Measurements from ENCODE around the gene MTHFD2.
"Not testable (repeated sequence)": the region's sequence is repeated elsewhere in the genome, so short reads cannot be mapped to it uniquely, and the experiment has no call there.

The MTHFD2 gene

DNA sequence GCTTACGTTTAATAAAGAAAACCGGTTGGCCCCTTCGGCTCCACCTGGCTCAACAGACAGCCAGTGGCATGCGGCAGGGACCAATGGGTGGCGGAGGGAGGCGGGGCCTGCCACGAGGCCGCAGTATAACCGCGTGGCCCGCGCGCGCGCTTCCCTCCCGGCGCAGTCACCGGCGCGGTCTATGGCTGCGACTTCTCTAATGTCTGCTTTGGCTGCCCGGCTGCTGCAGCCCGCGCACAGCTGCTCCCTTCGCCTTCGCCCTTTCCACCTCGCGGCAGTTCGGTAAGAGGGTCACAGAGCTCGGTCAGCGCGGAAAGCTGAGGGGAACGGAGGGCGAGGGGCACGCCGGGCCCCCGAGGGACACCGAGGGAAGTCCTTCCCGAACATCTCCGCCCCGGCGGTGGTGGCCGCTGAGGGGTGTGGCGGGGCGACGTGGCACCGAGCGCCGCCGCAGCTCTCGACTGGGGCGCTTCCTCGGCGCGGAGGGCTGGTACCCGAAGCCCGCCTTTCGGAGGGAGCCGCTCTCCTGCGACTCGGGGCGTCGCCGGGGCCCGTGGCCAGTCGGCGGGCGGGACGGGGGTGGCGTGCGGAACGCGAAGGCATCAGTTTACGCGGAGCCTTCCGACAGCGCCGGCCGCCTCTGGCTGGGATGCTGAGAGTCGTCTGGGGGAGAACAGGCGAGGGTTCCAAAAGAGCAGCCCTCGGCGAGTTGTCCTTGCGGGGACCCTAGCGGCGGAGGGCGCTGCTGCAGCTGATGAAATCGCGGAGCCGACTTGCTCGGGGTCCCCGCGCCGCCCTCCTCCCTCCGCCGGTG lies at the start of gene MTHFD2:
Gene MTHFD2, plus strand, starts transcription at position 155 of the 814 bp plus-strand sequence. Its CDS starts 27 bp downstream, at position 182.
- DNase-seq (ENCODE audit: low read depth) = peak; percentile 85

DNA sequence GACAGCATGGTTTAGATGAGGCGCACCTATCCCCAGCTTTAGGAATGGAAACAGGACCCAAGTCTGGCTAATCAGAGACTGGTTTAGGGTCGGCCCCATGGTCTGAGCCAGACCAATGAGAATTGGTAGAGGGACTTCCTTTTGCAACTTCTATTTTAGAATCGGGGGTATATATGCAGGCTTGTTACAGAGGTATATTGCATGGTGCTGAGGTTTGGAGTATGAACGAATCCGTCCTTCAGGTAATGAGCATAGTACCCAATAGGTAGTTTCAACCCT lies 49.2 kb upstream of the MTHFD2 start:
- no peak for DNase-seq (ENCODE audit: low read depth)

DNA sequence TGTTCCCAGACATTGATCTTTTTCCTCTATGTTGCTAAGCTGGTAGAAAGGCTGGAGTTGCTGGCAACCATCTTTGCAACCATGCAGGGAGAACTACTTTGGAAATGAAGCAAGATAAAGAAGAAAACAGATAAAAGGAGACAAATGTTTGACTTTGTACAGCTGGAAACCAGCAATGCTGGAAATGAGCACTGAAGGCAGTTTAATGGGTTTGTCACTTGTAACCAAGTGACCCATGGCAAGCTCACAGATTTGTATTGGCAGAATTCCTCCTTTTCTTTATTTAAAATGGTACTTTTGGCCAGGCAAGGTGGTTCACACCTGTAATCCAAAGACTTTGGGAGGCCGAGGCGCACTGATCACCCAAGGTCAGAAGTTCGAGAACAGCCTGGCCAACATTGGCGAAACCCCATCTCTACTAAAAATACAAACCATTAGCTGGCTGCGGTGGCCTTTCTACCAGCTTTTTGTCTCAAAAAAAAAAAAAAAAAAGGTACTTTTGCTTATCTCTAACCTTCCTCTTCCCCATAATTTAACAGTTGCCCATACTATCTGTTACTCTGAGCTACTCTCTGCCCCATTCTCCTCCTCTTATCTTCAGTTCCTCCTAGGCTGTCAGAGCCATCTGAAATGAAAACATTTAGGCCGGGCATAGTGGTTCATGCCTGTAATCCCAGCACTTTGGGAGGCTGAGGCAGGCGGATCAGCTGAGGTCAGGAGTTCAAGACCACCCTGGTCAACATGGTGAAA lies 48.7 kb upstream of the MTHFD2 start:
- no peak for DNase-seq (ENCODE audit: low read depth)

DNA sequence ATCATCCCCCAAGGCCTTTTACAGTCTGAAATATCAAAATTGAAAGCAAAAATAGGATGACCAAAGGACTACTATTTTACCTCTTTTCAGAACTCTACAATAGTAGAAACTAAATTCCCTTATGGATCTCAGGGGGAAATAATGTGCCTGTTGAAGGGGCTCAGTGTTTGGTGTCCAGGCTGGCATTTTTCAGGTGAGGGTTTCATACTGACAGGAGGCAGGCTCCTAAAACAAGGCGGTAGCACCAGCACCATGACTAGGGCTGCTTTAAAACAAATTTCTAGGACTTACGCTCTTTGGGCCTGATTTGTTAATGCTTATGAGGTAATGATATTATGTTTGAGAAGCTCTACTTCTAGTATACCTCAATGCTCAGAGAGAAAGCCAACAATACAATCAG lies 45.5 kb upstream of the MTHFD2 start:
- no peak for DNase-seq (ENCODE audit: low read depth)

DNA sequence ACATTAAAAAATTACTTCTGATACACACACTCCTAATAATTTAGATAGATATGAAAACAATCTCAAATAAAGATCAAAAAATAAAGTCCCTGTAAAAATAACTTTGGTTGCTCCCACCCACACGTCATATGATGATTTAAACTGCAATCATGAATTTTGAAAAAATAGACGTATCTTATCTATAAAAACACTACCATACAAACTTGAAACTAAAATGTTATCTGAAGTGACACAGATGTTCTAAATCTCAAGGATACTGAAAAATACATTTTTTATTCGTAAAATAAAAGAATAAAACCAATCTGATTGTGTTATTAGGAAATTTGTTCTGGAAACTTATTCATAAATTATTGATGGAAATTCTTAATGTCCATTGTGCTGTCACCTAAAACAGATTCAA lies 42.6 kb upstream of the MTHFD2 start:
- DNase-seq (ENCODE audit: low read depth) = no peak

DNA sequence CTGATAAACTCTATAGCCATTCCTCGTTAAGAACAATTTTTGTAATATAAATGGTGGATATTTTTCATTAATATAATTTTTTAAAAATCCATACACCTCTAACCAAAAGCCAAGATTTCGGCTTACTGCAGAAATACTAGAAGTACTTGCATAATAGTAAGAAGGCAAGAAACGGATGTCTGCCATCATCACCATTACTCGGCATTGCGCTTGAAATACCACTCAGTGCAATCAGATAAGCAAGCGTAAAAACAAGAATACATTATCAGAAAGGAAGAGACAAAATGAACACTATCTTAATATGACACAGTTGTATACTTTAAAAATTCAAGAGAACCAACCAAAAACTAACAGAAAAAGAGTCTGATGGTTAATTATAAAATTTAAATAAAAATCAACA lies 35.5 kb upstream of the MTHFD2 start:
- DNase-seq (ENCODE audit: low read depth) = no peak

DNA sequence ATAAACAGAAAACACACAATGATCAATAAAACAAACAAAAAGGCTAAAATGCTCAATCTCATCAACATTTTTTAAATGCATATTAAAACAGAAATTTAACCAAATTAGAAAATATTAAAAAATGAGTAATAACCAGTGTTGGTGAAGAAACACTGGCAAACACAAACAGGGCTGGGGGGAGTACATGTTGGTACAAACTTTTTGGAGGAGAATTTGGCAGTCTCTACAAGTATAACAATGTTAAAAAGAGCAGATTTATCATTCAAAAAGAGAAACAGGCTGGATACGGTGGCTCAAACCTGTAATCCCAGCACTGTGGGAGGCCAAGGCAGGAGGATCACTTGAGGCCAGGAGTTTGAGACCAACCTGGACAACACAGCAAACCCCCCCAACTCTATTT lies 33.7 kb upstream of the MTHFD2 start:
- no peak for DNase-seq (ENCODE audit: low read depth)

DNA sequence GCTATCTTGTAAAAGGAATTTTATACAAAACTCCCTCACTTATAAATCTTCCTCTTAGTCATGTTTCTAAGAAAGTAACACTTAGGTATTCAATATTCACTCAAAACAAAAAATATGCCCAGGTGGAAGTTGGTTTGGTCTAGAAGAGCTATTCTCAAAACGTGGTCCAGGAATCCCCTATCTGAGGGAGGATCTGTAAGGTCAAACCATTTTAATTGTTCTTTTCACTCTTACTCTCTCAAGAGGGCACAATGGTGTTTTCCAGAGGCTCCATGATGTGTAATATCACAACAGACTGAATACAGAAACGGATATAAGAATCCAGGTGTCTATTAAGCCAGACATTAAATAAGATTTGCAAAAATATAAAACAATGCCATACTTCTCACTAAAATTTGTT lies 29.7 kb upstream of the MTHFD2 start:
- no peak for DNase-seq (ENCODE audit: low read depth)

DNA sequence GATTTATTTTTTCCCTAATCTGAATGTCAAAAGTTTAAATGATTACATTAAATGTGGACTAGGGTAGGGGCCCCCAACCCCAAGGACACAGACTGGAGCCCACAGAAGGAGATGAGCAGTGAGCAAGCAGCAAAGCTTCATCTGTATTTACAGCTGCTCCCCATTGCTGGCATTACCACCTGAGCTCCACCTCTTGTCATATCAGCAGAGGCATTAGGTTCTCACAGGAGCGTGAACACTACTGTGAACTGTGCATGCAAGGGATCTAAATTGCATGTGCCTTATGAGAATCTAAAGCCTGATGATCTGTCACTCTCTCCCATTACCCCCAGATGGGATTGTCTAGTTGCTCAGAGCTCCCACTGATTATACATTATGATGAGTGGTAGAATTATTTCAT lies 23.5 kb upstream of the MTHFD2 start:
- DNase-seq (ENCODE audit: low read depth) = no peak

DNA sequence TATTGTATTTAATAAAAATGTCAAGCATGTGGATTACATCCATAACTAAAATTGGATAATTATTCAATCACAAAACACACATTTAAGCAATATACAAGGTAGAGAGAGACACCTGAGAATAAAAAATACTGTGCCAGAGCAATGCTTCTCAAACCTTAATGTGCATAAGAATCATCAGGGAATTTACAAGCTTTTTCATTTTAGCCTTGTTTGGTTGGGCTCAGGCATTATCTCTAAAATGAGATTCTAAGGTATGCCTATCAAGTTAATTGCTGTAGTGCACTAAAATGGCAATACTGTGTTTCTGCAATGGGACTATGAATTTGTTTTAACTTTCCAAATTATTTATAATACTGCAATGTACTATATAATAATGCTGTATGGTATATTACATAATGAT lies 20.7 kb upstream of the MTHFD2 start:
- DNase-seq (ENCODE audit: low read depth) = no peak

DNA sequence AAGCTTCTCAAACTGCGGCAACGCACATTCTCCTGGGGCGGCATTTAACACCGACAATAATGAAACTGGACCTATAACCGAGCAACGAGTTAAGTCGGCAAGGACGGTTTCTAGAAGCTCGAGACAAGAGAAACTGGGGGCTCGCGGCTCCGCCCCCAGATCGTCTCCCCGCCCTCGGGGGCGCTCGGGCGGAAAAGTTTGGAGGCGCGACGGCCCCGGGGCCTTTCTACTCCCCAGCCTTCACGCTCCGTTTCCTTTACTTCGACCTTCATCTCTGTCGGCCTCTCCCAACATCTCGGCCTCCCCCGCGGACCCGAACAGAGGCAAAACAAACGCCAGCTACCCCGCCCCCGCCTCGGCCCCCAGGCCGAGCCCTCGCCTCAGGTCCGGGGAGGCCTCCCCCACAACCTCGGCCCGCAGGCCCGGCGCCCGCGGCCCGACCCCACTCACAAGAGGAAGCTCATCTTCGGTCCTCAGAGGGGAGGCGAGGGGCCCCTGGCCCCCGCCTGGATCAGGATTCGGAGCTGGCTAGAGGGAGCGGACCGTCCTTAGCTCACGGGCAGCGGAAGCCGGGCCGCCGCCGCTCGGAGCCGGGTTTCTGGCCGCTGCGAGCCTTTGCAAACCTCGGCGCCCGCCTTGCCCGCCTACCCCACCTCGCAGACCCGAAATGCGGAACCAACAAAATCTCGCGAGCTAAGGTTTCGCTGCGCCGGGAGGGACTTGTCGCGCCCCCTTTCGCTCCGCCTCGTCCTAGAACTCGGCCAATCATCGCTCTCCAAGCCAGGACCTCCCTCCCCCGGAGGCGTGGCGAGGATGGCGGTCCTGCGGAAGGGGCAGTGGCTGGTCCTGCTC lies 20.0 kb upstream of the MTHFD2 start, which contains the start of gene MOB1A:
Gene MOB1A, minus strand, starts transcription at position 669 of the 852 bp plus-strand sequence. Its CDS starts 205 bp downstream, at position 464.
- peak; percentile 95 for DNase-seq (ENCODE audit: low read depth)

DNA sequence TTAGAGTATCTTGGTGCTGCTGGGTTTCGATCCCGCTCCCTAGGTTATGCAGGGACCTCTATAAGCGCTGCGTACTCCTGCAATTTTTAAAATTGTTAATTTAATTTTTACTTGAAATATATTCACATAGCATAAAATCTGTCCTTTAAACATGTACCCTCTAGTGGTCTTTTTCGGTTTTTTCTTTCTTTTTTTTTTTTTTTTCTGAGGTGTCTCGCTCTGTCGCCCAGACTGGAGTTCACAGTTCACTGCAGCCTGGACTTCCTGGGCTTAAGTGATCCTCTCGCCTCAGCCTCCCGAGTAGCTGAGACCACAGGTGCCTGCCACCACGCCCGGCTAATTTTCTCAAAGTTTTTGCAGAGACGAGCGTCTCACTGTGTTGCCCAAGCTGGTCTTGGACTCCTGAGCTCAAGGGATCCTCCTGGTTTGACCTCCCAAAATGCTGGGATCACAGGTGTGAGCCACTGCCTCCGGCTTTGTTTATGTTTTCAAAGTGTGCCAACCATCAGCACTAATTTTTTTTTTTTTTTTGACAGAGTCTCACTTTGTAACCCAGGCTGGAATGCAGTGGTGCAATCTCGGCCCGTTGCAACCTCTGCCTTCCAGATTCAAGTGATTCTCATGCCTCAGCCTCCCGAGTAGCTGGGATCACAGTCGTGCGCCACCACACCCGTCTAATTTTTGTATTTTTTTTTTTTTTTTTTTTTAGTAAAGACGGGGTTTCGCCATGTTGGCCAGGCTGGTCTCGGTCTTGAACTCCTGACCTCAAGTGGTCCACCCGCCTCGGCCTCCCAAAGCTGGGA lies 19.2 kb upstream of the MTHFD2 start:
- DNase-seq (ENCODE audit: low read depth) = no peak

DNA sequence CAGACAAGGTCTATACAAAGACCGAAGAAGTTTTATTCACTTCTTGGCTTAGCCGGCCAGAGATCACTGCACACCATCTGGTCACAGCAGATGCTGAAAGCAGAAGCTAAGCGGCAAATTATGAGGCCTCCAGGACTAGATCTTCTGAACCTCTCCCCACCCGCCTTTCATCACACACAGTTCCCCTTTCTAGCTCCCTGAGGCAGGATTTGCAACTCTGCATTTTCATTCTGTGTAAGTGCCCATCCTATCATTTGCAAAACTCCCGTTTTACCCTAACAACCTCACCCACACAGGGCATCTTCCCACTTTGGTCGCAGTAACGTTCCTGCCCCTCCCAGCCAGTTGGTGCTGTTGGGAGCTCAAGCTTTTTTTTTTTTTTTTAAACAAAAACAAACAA lies 16.7 kb upstream of the MTHFD2 start:
- DNase-seq (ENCODE audit: low read depth) = no peak

DNA sequence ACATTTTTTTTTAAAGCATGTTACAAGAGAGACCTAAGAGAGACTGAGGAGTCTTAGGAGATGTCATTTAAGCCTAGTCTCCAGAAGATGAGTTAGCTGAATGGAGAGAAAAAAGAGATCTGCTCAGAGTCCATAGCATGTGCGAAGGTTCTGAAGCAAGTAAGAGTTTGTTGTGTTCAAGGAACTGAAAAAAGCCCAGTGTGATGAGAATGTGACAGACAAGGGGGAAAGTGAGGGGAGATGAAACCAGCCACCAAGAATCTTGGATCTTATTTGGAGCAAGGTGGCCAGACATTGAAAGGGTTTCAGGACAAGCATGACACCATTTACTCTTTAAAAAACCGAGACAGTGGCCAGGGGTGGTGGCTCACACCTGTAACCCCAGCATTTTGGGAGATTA lies 14.5 kb upstream of the MTHFD2 start:
- DNase-seq (ENCODE audit: low read depth) = no peak

DNA sequence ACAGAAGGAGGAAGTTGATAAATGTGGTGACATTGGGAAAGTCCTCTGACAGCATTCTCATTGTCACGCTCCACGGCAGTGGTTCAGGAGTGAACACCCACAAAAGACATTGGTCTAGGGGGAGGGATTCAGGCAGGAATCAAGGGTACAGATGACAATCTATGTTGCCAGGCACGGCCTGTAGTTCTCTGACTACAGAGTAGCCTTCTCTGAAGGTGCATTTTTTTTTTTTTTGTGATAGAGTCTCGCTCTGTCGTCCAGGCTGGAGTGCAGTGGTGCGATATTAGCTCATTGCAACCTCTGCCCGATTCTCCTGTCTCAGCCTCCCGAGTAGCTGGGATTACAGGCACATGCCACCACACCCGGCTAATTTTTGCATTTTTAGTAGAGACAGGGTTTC lies 12.4 kb upstream of the MTHFD2 start:
- DNase-seq (ENCODE audit: low read depth) = no peak

DNA sequence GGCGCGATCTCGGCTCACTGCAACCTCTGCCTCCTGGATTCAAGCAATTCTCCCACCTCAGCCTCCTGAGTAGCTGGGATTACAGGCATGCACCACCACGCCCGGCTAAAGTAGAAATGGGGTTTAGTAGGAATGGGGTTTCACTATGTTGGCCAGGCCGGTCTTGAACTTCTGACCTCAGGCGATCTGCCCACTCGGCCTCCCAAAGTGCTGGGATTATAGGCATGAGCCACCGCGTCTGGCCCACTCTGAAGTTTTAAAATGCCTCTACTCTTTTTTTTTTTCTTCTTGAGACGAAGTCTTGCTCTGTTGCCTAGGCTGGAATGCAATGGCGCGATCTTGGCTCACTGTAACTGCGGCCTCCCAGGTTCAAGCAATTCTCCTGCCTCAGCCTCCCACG lies 11.7 kb upstream of the MTHFD2 start:
- DNase-seq (ENCODE audit: low read depth) = not testable (repeated sequence)

DNA sequence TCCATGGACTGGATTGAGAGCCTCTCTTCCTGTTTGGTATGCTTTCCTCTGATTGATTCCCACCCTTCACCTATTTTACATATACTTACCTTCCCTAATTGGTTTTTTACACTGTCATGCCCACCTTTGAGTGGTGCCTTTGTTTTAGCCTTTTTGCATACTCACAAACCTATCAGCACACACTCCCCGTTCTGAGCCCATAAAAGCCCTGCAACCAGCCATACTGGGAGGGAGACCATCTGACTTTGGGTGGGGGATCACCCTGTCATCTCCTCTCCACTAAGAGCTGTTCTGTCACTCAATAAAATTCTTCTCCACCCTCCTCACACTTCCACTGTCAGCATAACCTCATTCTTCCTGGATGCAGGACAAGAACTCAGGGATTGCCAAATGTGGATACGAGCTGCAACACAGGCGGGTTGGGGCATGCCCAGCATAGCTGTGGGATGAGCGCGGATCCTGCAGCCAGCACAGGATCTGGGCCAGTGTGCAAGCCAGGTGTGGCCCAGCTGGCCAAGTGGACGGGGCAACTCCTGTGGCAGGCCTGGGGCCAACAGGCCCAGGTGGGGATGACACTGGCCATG lies 10.3 kb upstream of the MTHFD2 start:
- DNase-seq (ENCODE audit: low read depth) = no peak

DNA sequence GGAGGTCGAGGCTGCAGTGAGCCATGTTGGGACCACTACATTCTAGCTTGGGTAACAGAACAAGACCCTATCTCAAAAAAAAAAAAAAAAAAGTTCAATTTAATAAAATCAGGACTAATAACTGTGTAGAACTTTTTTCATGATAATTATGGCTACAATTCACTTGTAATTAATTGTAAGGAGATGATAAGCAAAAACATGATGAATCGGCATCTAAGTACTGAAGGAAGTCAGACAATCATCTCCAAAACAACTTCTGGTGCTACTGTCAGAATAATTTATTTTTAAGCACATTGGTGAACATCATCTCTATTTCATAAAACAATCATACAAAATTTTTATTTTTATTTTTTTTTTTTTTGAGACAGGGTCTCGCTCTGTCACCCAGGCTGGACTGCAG lies 9.7 kb upstream of the MTHFD2 start:
- no peak for DNase-seq (ENCODE audit: low read depth)

DNA sequence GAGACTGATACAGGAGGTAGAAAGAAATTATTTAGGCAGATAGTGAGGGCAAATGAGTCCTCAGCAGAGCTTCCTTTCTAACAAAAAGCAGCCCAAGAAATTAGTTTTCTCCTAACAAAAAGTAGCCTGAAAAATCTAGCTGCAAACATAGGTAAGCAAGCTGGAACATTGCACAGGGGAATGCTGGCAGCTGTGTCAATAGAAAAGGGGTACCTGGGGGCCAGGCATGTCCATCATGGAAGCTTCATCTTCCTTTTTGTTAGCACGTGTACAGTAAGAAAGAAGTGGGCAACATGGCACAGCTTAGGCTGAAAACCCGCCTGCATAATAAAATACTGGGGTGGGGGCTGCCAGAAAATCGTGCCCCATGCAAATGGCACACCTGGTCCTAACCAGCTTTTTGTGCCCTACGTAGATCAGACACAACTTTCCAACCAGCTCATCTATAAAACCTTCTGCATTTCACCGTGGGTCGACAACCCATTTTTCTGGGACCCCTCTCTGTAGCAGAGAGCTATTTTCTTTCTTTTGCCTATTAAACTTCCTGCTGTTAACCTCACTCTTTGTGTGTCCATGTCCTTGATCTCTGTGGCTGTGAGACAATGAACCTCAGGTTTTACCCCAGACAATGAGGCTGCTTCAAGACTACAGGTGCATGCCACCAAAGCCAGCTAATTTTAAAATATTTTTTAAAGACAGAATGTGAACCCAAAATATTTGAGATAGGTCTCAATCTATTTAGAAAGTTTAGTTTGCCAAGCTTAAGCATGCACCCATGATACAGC lies 6.6 kb upstream of the MTHFD2 start:
- no peak for DNase-seq (ENCODE audit: low read depth)

DNA sequence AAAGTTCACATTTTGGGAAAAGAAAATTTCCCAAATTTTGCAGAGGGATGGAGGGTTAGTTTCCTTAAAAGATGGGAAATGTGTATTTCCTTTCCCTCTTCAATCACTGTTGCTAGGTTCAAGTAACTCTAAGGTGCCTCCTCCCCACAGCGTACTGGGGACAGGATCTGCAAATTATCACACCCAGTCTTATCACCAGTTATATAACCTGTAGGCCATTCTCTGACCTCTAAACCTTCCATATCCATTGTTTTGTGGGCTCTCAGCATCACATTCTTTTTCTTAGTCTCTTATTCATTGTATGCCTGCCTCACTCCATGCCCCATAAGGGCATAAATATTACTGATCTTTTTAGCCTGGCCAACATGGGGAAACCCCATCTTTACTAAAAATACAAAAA lies 3.6 kb upstream of the MTHFD2 start:
- no peak for DNase-seq (ENCODE audit: low read depth)

DNA sequence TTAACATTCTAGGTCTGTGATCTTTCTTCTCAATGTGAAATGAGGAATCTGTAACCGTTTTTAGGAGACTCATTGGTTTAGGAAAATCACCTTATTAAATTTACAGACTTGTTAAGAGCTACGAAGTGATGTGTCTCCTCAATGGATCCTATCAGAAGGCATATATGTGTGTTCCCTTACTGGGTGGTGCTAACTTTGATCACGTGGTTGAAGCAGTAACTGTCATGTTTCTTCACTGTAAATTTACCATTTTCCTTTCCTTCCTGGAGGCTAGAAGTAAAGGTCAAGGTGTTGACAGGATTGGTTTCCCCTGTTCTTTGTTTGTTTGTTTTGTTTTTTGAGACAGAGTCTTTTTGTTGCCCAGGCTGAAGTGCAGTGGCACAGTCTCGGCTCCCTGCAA lies 1.4 kb upstream of the MTHFD2 start:
- no peak for DNase-seq (ENCODE audit: low read depth)
